HG02588 (cell line): ENCODE measurements around the gene TADA2B.

Source experiments
- ATAC-seq: cut with Tn5 transposase; IDR thresholded peaks from one replicate; pipeline ENCODE4 v1.9.1; 2021; ENCODE audit warnings: mild to moderate bottlenecking, moderate library complexity; ENCODE audit not compliant: unreplicated experiment

The TADA2B gene

DNA sequence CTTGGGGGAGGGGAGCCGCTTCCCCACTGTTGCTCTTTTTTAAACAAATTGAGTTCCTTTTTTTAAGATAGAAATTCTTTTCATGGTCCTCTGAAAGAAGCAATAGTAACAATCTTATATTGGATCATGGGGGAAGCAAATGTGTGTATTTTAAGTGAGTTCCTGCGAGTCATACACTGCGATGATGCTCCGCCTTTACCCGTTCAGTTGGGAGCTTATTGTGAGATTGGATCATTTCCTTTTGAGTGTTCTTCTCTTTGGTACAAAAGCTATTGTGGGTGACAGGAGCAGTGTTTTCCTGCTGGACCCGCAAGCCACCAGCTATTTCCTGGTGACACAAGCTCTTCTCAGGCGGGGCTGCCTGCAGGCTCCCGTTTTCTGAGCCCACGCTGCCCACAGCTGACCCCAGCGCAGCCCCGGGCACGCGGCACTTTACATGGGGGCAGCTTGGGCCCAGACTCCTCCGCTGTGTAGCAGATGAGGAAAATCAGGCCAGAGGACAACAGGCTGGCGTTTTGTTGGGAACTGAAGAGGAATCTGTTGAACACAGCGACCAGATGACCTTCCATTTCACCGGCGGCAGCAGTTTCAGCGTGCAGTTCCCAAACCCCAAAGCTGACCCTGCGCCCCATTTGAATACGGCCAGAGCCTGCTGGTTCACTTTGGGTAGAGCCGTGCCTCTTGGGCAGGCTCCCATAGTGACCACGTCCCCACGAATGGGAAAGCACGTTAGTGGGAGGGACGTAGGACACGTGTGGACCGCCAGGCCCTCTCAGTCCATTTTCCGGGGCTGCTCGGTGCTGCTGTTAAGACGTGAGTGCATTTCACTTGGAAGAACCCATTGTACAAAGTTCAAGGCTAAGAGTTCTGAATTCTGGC is 12.2 kb downstream of the TADA2B start:
- no peak for ATAC-seq

DNA sequence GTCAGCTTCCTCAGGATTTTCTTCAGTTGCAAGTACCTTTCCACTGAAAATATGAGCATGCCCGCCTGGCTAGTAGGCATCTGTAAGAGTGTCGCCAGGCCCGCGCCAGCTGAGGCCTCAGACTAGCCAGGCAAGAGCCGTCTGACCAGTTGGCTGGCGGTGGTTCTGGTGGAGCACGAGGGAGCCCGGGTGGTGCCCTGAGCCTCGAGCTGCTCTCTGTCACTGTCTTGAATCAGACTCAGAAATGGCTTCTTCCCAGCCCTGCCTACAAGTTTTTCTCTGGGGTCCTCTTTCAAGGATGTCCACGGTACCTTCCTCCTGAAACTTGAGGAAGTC is 12.8 kb downstream of the TADA2B start:
- ATAC-seq: no peak

DNA sequence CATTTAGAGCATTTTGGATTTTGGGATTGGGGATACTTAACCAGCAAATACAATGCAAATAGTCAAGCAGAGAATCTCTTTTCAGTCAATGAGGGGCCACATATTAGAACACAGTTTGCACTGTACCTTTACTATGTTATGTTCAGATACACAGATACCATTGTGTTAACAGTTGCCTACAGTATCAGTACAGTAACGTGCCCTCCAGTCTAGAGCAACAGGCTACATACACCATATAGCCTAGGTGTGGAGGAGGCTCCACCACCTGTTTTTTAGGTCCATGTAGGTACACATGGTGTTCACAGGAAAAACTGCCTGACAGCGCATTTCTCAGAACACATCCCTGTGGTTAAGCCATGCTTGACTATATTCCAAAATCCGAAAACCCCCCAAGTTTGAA is 15.6 kb downstream of the TADA2B start:
- ATAC-seq: no peak

DNA sequence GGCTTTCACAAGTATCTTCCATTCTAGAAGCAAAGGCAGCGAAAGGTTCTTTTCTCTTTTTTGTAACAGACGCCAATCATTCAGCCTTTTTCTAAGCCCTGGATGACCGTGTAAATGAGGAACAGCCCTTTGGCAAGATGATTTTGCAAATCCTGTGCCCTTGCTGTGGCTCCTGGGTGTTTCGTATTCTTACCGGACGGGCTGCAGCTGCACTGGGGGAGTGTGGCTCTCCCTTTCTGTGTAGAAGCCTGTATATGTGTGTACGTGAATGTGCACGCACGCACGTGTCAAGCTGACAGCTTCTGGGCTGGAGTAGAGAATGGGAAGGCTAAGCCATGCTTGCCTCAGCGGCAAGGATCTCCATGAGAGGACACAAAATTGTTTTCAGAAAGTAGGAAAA is 16.5 kb downstream of the TADA2B start:
- ATAC-seq: no peak

DNA sequence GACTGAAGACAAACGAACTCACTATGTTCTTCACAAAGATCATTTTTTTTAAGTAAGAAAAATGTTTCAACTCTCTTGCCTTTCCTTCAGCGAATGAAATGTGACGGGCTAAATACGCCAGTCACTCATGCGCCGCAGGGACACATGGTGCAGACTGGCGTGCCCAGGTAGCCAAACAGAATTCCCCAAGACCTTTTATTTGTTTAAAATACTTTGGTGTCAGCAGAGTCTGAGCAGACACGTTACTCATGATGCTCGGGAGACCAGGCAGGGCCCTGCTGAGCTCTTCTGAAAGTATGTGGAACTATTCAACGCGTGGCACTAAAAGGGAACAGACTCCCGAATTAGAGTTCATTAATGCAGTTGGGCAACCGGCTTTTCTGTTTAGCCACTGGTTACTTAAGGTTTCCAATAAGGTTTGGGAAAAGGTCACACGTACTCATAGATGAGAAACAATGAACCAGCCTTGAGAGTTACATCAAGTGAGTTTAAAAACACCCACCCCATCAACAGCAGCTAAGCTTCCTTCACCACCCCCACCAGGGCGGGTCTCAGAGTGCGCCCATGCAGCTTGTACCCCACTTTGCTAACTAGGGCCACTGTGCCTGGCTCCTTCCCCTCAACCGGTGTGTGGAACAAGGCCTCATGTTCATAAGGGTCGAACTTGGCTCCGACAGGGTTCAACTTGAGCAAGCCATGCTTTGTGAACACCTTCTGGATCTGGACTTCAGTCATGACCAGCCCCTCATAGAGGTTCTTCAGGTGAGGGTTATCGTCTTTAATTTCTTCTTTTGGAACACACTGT is 17.4 kb downstream of the TADA2B start:
- no peak for ATAC-seq

DNA sequence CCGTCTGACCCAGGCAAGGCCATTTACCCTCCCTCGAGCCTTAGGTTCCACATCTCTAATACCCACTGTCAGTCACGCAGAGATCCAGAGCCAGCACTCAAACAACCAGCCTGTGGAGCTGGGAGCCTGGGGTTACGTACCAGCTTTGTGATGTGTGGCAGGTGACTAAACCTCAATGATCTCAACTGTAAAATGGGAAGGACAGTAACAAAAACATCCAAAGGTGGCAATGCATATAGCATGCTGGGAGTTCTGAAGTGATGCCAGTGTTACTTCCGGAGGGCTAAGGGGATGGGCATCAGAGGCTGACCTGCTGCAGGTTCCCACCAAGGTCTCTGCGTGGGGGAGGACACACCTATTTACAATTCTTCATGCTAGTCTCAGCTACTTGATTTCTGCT is 18.6 kb downstream of the TADA2B start:
- ATAC-seq: no peak

DNA sequence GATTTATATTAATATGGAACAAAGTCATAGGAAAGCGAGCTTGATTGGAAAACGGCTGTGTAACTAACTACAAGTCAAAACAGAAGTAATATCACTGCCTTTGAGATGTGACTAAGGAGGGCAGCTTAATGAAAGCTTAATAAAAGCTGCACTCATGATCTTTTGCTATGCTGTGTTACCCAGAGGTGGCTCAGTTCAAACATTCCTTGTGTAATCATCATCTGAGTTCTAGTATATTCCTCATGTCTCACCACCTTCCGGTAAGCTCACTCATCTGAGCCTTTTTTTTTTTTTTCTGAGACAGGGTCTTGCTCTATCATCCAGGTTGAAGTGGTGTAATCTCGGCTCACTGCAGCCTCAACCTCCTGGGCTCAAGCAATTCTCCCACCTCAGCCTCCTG is 19.6 kb downstream of the TADA2B start:
- no peak for ATAC-seq

DNA sequence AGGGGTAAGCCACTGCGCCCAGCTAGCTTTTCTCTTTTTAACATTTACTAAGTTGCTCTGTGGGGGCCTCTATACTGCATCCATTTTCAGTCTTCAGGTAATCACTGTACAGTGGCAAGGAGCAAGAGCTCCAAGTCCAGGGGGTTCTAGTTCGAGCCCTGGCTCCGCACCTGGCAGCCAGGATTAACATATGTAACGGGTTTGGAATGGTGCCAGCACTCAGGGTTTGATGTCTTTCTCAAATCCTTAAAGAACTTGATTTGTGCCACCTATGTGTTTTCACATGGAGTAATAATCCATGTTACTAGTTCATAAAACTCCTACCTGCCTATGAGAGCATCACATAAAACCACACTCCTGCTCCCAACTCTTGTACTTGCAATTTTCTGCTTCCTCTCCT is 20.2 kb downstream of the TADA2B start:
- ATAC-seq: no peak

DNA sequence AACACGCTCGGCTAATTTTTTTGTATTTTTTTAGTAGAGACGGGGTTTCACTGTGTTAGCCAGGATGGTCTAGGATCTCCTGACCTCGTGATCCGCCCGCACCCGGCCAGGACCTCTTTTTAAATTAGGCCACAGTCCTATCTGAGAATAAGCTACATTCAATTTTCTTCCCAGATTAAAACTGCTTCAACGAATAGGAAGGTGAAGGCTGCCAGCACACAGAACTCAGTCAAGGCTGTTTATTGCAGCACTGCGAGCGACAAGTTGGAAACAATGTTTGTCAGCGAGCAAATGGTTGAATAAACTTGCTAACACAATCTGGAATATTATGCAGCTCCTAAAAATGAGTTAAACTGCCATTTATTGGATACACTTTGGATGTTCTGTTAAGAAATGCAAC is 22.8 kb downstream of the TADA2B start:
- no peak for ATAC-seq

DNA sequence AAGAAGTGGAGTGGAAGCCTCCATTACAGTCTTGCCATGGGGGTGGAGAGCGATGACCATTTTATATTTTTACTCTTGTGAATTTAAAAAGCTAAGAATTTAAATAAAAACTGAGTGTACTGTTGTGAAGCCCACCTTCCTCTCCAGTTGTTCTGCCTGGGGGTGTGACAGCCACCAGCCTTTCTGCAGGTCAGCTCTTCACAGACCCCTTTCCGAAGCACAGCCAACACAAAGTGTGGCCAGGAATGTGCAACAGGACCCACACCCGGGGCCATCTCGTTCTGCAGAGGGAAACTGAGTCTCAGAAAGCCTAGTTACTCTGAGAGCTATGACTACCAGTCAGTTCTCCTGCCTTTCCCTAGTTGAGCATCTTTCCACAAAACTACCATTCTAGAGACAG is 23.3 kb downstream of the TADA2B start:
- no peak for ATAC-seq

DNA sequence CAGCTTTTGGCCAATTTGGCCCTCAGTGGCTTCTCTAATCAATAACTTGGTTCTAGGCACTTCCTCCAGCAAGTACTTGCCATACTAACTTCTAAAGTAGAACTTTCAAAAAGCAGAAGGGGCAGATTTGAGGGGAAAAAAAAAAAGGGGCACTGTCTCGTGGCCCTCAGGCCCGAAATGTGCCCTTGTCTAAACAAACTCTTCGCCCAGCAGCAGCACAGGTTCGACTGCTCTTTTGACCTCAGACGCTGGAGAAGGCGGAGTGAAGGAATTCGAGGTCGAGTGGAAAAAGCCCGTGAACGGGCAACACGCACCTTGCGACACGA is 23.9 kb downstream of the TADA2B start:
- ATAC-seq: no peak

DNA sequence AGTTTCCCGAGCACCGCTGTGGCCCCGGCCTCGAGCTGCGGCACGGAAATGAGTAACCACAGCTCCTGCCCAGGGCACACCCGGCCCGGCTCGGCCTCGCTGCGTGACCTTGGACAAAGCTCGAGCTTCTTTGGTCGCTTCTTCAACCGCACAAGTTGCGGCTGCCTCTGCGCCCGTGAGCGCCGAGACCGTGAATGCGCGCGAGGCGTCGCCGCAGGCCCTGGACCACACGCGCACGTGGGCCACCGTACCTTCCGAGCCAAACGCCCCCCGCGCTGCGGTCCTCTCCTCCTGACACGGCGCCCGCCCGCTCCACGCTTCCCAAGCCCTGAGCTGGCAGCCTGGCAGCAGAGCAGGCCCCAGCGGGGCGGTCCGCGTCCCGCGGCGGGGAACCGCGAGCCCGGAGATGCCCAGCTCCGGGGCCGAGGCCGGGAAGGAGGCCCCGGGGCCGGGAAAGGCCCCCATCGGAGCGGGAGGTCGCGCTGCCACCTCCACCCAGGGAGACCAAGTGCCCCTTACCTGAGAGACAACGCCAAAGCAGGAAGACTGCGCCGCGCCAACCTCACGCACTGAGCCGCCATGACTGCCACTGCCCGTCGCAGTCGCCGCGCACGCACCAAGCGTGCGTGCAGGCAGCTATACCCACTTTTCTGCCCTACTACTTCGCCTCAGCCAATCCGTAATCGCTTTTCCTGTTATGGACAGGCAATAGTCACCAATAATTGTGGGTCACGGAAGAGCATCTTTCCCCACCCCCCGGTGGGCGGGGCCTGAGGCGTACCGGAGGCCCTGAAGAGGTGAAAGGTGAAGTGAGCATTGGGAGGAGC is 24.5 kb downstream of the TADA2B start, which contains the start of gene GRPEL1:
Gene GRPEL1, minus strand, starts transcription at position 613 of the 827 bp plus-strand sequence. Its CDS starts 32 bp downstream, at position 581.
- ATAC-seq: peak; percentile 89

DNA sequence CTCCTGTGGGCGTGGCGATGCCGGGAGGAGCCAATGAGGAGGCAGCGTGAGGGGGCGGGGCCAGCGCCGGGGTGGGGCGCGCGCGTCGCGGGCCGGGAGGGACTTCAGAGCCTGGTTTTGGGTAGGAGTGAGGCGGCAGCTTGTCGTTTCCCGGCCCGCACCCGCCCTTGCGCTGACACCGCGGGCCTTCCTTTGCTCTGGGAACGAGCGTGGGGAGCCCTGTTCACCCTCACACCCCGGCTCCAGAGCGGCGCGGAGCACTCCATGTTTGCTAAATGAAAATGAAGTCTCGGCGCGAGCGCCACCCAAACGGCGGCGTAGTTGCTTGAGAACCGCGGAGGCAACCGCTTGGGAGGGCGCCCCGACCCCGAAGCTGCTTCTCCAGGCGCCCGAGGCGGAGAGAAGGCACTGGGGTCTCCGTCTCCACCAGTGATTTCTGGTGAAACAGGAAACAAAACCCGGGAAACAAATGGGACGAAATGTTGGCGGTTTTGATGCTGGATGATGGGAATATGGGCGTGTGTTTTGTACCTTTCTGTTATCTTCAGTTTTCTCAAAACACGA is 25.2 kb downstream of the TADA2B start:
- no peak for ATAC-seq

DNA sequence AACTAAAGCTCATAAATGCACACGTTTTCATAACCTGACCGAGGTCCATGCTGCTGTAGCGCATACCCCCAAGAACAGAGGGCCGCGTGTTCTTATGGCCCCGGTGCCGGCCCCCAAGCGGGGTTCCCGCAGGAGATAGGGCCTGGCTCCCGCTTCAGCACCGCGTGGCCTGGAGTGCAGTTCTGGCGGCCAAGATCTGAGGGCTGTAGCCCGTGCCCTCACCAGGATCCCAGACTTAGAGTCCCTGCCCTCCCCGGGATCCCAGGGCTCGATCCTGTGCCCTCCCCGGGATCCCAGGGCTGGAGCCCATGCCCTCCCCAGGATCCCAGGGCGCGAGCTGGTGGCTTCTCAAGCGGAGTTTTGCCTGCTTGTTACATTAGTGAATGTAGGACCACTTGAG is 25.7 kb downstream of the TADA2B start:
- ATAC-seq: no peak

DNA sequence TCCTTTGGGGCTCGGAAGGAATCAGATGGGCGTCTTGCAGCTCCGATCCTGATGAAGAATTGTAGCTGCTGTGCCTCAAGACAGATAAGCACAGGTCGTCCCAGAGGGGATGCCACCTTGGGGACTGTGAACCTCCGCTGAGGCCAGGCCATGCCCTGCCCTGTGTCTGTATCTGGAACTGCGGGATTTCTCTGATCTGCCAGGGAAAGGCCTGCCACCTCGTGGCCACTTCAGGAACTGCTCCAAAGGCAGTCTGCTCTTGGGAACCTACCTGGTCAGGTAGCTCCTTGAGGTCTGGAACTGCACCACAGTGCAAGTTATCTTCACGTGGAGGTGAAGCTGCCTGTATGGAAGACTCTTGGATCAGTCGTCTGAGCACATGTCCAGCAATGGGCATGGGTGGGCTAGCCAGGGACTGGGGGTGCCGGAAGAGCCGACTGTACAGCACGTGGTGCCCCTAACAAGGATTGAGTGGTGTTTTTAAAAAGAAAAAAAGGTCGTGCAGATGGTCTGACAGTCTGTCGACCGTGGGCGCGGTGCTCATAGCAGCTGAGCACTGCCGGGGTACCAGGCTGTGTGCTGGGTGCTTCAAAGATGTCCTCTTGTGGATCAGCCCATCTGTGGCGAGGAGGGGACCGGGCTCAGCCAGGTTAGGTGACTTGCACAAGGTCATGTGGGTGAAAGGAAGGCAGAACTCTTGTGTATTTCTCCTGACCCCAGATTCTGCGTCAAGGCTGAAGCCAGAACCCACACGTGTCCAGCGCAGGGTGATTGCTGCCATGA is 27.7 kb downstream of the TADA2B start:
- ATAC-seq: no peak

DNA sequence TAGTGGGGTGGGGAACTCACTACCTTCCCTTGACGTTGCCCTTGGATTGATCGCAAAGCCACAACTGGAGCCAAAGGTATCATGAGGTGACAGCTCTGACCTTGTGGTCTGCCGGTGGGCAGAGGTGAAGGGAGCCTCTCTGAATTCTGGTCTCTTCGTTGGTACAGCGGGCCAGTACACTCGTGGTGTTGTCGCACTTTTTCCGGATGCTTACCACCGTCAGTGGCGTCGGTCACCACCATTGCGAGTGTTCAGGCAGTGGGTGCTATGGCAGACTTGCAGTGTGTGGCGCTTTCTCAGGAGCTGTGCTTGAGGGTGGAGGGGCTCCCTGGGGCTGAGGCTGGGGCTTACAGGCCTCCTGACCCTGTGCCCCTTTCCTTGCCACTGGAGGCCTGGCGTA is 29.9 kb downstream of the TADA2B start:
- no peak for ATAC-seq

DNA sequence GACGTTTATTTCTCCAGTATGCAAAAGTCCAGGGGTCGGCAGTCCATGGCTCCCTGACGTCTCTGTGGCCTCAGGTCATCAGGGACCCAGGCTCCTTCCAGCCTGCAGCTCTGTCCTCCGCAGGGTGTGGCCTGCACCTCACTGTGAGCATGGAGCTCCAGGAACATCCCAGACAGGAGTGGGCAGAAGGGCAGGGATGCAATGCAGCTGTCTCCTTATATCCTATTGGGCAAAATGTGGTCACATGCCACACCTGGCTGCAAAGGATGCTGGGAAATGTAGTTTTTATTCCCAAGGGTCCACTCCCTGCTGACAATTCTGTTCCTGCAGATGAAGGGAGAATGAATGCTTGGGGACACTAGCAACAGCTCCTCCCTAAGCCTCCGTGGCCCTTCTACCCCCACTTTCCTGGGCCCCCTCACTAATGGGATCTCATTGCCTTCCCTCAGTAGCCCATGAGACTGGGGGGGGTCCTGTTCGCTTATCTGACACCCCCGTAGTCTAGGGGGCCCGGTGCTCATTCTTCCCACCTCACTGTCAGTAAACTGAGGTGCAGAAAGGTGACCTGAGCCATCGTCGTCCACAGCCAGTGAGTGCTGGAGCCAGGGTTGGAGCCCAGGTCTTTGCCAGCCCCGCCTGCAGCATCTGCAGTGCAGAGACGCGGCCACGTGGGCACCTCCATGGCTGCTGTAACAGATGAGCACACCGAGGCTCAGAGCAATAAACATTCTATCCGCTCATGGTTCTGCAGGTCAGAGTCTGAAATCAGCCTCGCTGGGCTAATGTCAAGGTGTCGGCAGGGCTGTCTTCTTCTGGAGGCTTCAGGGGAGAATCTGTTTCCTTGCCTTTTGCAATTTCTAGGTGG is 30.6 kb downstream of the TADA2B start:
- ATAC-seq: no peak

DNA sequence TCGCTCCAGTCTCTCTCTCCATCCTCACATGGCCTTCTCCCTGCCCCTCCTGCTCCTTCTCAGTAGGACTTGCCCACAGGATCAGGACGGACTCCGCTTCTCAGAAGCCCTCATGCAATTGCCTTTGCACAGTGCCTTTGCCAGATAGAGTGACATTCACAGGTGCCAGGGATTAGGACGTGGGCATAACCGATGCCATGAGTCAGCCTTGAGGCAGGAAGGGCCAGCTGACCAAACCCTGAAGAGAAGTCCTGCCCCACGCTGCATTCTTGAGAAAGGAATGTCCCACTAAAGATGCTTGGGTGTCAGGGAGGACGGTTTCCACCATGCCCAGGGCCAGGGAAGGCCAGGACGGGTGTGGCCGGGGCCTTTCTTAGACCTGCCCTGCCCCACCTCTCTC is 31.3 kb downstream of the TADA2B start:
- ATAC-seq: no peak

DNA sequence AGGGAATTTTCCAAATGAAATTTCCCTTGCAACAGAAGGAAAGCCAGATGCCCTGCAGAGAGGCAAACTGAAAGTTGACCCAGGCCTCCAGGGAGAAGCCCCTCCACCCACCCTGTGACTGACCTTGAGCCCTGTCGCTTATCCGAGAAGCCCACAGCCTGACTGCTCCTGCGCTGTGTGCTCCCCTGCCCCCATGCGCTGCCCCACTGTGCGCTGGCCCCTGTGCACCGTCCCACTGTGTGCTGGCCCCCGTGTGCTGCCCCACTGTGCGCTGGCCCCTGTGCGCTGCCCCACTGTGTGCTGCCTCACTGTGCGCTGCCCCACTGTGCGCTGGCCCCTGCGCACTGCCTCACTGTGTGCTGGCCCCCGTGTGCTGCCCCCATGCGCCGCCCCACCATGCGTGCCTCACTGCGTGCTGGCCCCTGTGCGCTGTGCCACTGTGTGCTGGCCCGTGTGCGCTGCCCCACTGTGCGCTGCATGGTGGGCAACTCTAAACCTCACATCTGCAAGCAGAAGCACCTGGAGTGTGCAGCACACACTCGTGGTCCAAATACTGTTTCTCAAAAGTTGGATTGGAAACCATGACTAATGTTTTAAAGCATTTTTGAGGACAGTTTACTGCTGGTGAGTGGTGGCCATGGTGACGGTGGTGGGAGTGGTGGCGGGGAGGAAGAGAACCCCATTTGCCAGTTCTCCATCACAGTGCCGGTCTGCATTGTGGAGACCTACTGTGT is 33.0 kb downstream of the TADA2B start:
- ATAC-seq: no peak
